GM12878 (cell line): ENCODE results near the gene USH2A. TPM values are rescaled to one million over a fixed set of nuclear protein-coding genes. Genes with fewer than 3 reads are reported as not detected.

Source experiments
- ATAC-seq: fragments of 200-7000 bp; cut with Tn5 transposase; 3 replicates; pipeline ENCODE4 v1.9.1; 2020; ENCODE audit warnings: mild to moderate bottlenecking, moderate library complexity
- BruUV-seq: library from RNA; stranded (reverse); fragments of 400-500 nt; replicated peaks from 2 replicates; lab custom pipeline; 2021; lab: Mats Ljungman, UMichigan
- CTCF ChIA-PET: fragments of 300-600 bp; sonication (Branson Sonifier 250); formaldehyde crosslinking; extraction: SDS; loops from one replicate; lab custom pipeline; 2021; ENCODE audit warnings: inconsistent platforms; lab: Yijun Ruan, JAX
- POLR2A ChIA-PET: fragments of 350-600 bp; formaldehyde crosslinking; extraction: SDS; loops from one replicate; lab custom pipeline; 2021; ENCODE audit warnings: inconsistent platforms; lab: Charles Lee
- RAD21 ChIA-PET: fragments of 300-600 bp; sonication (Branson Sonifier 250); formaldehyde crosslinking; loops from one replicate; lab custom pipeline; 2023; ENCODE audit warnings: antibody characterized with exemption; ENCODE audit not compliant: unreplicated experiment; lab: Charles Lee
- SMC1A ChIA-PET: fragments of 300-600 bp; sonication (Branson Sonifier 250); formaldehyde crosslinking; loops from one replicate; lab custom pipeline; 2023; ENCODE audit not compliant: unreplicated experiment, uncharacterized antibody; lab: Charles Lee
- DNase-seq: peaks from one replicate; pipeline ENCODE4 v3.0.0-alpha.2; 2011; ENCODE audit warnings: low read depth, low spot score
- FAIRE-seq: peaks from 3 replicates; lab custom pipeline; 2011; peaks lifted over from hg19 to GRCh38; lab: Jason Lieb, UNC
- H2AFZ ChIP-seq: 2 replicates; pipeline ENCODE4 v1.6.0; 2011; ENCODE audit warnings: low read depth, low read length, control low read depth; ENCODE audit not compliant: control insufficient read depth
- H3K27ac ChIP-seq: 2 replicates; pipeline ENCODE4 v1.5.1; 2011; ENCODE audit warnings: control low read depth; ENCODE audit not compliant: control insufficient read depth, insufficient read depth
- H3K27me3 ChIP-seq, 2 experiments: replicated peaks in 1 of 2; 2 replicates each; pipeline versions ENCODE4 v1.6.0 to v1.6.1; 2011; ENCODE audit warnings: low read length in 1 of 2; ENCODE audit not compliant: control insufficient read depth in 2 of 2, insufficient read depth in 2 of 2
- H3K36me3 ChIP-seq, 2 experiments: 2 replicates each; pipeline ENCODE4 v1.5.1; 2011; ENCODE audit warnings: low read length in 1 of 2; ENCODE audit not compliant: control insufficient read depth in 2 of 2, insufficient read depth in 2 of 2
- H3K4me1 ChIP-seq: 2 replicates; pipeline ENCODE4 v1.6.1; 2011; ENCODE audit warnings: mild to moderate bottlenecking, low read length, moderate library complexity, mixed read lengths; ENCODE audit not compliant: control insufficient read depth, insufficient read depth
- H3K4me2 ChIP-seq: 2 replicates; pipeline ENCODE4 v1.6.0; 2011; ENCODE audit warnings: control low read depth; ENCODE audit not compliant: control insufficient read depth, insufficient read depth
- H3K4me3 ChIP-seq: fragments of 200-600 bp; sonication (generic); 2 replicates; pipeline ENCODE4 v1.5.1; 2016
- H3K79me2 ChIP-seq: 2 replicates; pipeline ENCODE4 v1.6.0; 2011; ENCODE audit warnings: low read length; ENCODE audit not compliant: control insufficient read depth, insufficient read depth
- H3K9ac ChIP-seq: 2 replicates; pipeline ENCODE4 v1.8.0; 2011; ENCODE audit warnings: low read length, control low read depth, mixed read lengths; ENCODE audit not compliant: control insufficient read depth, insufficient read depth
- H3K9me3 ChIP-seq: replicated peaks from 3 replicates; pipeline ENCODE4 v1.5.1; 2011; ENCODE audit warnings: mild to moderate bottlenecking, low read length; ENCODE audit not compliant: control insufficient read depth, insufficient read depth
- H4K20me1 ChIP-seq: 2 replicates; pipeline ENCODE4 v1.6.0; 2011; ENCODE audit not compliant: control insufficient read depth, insufficient read depth
- CBFB ChIP-seq: IDR thresholded peaks from 2 replicates; pipeline ENCODE4 v1.6.1; 2016; ENCODE audit warnings: antibody characterized with exemption, low read depth
- FOS ChIP-seq: IDR thresholded peaks from 3 replicates; pipeline ENCODE4 v1.6.1; 2011; ENCODE audit warnings: borderline replicate concordance; ENCODE audit not compliant: insufficient read length; ENCODE audit errors: extremely low read depth
- WGBS: methylation state at CpG from one replicate; pipeline ENCODE4 v1.1.6; 2016; ENCODE audit warnings: low lambda C conversion rate; ENCODE audit not compliant: insufficient replicate concordance, insufficient coverage; ENCODE audit errors: missing lambda C conversion rate; 5-methylcytosine and 5-hydroxymethylcytosine counted together
- in situ Hi-C: fragments of 300-500 bp; cut with MboI; formaldehyde crosslinking; loops from 9 replicates; pipeline ENCODE4 v1.14.3; 2018; ENCODE audit warnings: mixed read lengths
- intact Hi-C: fragments of 100-400 bp; cut with micrococcal nuclease; formaldehyde crosslinking; loops from one replicate; pipeline ENCODE4 v1.14.2; 2022; ENCODE audit not compliant: unreplicated experiment
- polyA plus RNA-seq, 11 experiments: library from polyadenylated mRNA; depleted of rRNA in 4 of 11; unstranded in 6 of 11; stranded (reverse) in 5 of 11; fragments of >200 nt; fragmentation: Nextera tagmentation in 4 of 11; fragmentation: Illumina TruSeq in 1 of 11; extraction: Ambion mirVana in 4 of 11; extraction: Trizol in 1 of 11; gene quantifications; 1 replicate in 1 of 11; 2 replicates in 10 of 11; pipeline versions ENCODE4 v1.2.1 to v1.2.3, GENCODE V29; 2011 to 2016; ENCODE audit warnings: inconsistent platforms in 2 of 11, missing spikeins in 2 of 11, low read depth in 1 of 11
- total RNA-seq, 4 experiments: library from RNA; depleted of rRNA in 3 of 4; stranded (reverse); fragments of >200 nt in 3 of 4; fragmentation: Illumina TruSeq in 1 of 4; extraction: Trizol in 1 of 4; gene quantifications; 2 replicates each; pipeline versions ENCODE4 v1.2.1 to v1.2.3, GENCODE V29; 2013 to 2021
- TF ChIP-seq, protein P1 (sequence below): IDR thresholded peaks from 2 replicates; pipeline ENCODE4 v1.6.1; 2012; ENCODE audit warnings: improper control_type of control experiment, low read depth, low read length; ENCODE audit not compliant: insufficient replicate concordance

USH2A gene
- total and polyA plus RNA-seq, 10 of the 15 experiments (the other 5 are each of a cell fraction or from before 2014, with no cell fraction given) = under 0.01 to 0.20 (median 0.01) TPM; not detected in 2

- no peak for ATAC-seq
- FAIRE-seq = no peak
These were observed 451.3 kb downstream of the USH2A start for GRCh38 chr1:215971793-215972441.

More at GRCh38 chr1:215971793-215972441, 451.3 kb downstream of the USH2A start:
- H3K9me3 ChIP-seq = no peaks in the 10 kb centered on the region
- no peak overlapping the region for H3K9ac ChIP-seq
- H2AFZ ChIP-seq = no peak overlapping the region
- no peak for DNase-seq
- ChIA-PET RAD21 (no interaction called here), SMC1A (interaction anchor here (1.2 to 5.1 kb wide), 2 partner anchors 15 to 147 kb away, joined by 3 to 16 read pairs; no protein-coding TSS in a partner anchor), CTCF (no interaction called here), POLR2A (no interaction called here)
- in situ Hi-C loops = no loop called here
- no peaks in the 10 kb centered on the region for H3K36me3 ChIP-seq
- intact Hi-C loops = no loop called here
- TF ChIP-seq CBFB (no peak), FOS (no peak)
- TF ChIP-seq, protein P1, sequence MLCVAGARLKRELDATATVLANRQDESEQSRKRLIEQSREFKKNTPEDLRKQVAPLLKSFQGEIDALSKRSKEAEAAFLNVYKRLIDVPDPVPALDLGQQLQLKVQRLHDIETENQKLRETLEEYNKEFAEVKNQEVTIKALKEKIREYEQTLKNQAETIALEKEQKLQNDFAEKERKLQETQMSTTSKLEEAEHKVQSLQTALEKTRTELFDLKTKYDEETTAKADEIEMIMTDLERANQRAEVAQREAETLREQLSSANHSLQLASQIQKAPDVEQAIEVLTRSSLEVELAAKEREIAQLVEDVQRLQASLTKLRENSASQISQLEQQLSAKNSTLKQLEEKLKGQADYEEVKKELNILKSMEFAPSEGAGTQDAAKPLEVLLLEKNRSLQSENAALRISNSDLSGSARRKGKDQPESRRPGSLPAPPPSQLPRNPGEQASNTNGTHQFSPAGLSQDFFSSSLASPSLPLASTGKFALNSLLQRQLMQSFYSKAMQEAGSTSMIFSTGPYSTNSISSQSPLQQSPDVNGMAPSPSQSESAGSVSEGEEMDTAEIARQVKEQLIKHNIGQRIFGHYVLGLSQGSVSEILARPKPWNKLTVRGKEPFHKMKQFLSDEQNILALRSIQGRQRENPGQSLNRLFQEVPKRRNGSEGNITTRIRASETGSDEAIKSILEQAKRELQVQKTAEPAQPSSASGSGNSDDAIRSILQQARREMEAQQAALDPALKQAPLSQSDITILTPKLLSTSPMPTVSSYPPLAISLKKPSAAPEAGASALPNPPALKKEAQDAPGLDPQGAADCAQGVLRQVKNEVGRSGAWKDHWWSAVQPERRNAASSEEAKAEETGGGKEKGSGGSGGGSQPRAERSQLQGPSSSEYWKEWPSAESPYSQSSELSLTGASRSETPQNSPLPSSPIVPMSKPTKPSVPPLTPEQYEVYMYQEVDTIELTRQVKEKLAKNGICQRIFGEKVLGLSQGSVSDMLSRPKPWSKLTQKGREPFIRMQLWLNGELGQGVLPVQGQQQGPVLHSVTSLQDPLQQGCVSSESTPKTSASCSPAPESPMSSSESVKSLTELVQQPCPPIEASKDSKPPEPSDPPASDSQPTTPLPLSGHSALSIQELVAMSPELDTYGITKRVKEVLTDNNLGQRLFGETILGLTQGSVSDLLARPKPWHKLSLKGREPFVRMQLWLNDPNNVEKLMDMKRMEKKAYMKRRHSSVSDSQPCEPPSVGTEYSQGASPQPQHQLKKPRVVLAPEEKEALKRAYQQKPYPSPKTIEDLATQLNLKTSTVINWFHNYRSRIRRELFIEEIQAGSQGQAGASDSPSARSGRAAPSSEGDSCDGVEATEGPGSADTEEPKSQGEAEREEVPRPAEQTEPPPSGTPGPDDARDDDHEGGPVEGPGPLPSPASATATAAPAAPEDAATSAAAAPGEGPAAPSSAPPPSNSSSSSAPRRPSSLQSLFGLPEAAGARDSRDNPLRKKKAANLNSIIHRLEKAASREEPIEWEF = no peak
- no peak overlapping the region for H3K27ac ChIP-seq
- no TSS peak for BruUV-seq
- H3K79me2 ChIP-seq = no peaks in the 10 kb centered on the region
- no peaks in the 10 kb centered on the region for H4K20me1 ChIP-seq
- no peaks in the 10 kb centered on the region for H3K4me1 ChIP-seq
- no peak overlapping the region for H3K4me3 ChIP-seq
- H3K27me3 ChIP-seq = no peaks in the 10 kb centered on the region
- no peak overlapping the region for H3K4me2 ChIP-seq
- WGBS = 18% methylated on average over 10 of the region's 10 CpGs
